GM21529 (cell line): ENCODE measurements around the gene DPY19L3.
"Not testable (repeated sequence)": the region's sequence is repeated elsewhere in the genome, so short reads cannot be mapped to it uniquely, and the experiment has no call there.

Source experiments
- ATAC-seq: cut with Tn5 transposase; IDR thresholded peaks from one replicate; pipeline ENCODE4 v1.9.1; 2021; ENCODE audit not compliant: unreplicated experiment

Gene DPY19L3

GRCh38 chr19:32512498-32512897 is 106.9 kb downstream of the DPY19L3 start:
- not testable (repeated sequence) for ATAC-seq

GRCh38 chr19:32519023-32519422 is 113.5 kb downstream of the DPY19L3 start:
- no peak for ATAC-seq

GRCh38 chr19:32522967-32523366 is 117.4 kb downstream of the DPY19L3 start:
- no peak for ATAC-seq

DNA sequence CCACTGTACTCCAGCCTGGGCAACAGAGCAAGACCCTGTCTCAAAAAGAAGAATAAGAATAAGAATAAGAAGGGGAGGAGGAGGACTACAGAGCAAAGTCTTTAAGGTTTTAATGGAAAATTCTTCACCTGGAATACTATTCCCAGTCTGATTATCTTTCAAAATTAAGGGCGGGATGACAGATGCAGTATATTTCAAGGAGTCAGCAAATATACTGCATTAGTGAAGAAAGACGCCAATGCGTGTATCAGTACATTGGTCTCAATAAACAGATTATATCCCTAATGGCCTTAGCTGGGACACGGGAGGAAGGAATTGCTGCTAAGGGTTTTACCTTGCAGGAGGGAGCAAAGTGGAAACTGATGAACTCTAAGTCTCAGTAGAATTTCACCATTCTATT is 121.3 kb downstream of the DPY19L3 start:
- no peak for ATAC-seq

- no peak for ATAC-seq
These were observed 125.2 kb downstream of the DPY19L3 start for GRCh38 chr19:32530773-32531172.

- no peak for ATAC-seq
These were observed 126.7 kb downstream of the DPY19L3 start for GRCh38 chr19:32532233-32532632.
